ENCODE measurements around the gene ZNF775.

- TF ChIP-seq YY1 (IDR thresholded peaks at IDR 0.05; ENCODE audit: low read depth) (no peak), EP300 (IDR thresholded peaks at IDR 0.05; ENCODE audit: borderline replicate concordance) (no peak), CREB1 (IDR thresholded peaks at IDR 0.05; ENCODE audit: low read depth) (no peak), MAX (IDR thresholded peaks at IDR 0.05) (no peak), RAD21 (IDR thresholded peaks at IDR 0.05; ENCODE audit: low read depth) (no peak), TCF12 (IDR thresholded peaks at IDR 0.05; ENCODE audit: low read depth) (no peak)
Observed at GRCh38 chr7:150430465-150431085, 51.4 kb downstream of the ZNF775 start.

Data from Ishikawa (cell line).